Effector memory CD4-positive, alpha-beta T cell (primary cell): ENCODE data around the gene FBLIM1.
"Not testable (repeated sequence)": the region's sequence is repeated elsewhere in the genome, so short reads cannot be mapped to it uniquely, and the experiment has no call there.

Experiments
- DNase-seq, 3 donors: peaks; one replicate each; pipeline ENCODE4 v3.0.0-alpha.2; 2020
- H3K27ac ChIP-seq: 2 replicates; pipeline ENCODE4 v1.7.0; 2013; ENCODE audit warnings: mild to moderate bottlenecking, low read length, moderate library complexity; ENCODE audit not compliant: insufficient read depth, poor library complexity, severe bottlenecking
- H3K27me3 ChIP-seq: replicated peaks from 2 replicates; pipeline ENCODE4 v1.7.0; 2013; ENCODE audit warnings: mild to moderate bottlenecking, low read length; ENCODE audit not compliant: insufficient read depth, control insufficient read depth, poor library complexity, severe bottlenecking
- H3K36me3 ChIP-seq: 2 replicates; pipeline ENCODE4 v1.7.0; 2013; ENCODE audit warnings: mild to moderate bottlenecking, low read length, moderate library complexity; ENCODE audit not compliant: control insufficient read depth, insufficient read depth
- H3K4me1 ChIP-seq: 2 replicates; pipeline ENCODE4 v1.7.0; 2013; ENCODE audit warnings: low read length, mild to moderate bottlenecking; ENCODE audit not compliant: control insufficient read depth, insufficient read depth, poor library complexity, severe bottlenecking
- H3K4me3 ChIP-seq: 2 replicates; pipeline ENCODE4 v1.7.0; 2013; ENCODE audit warnings: low read length, low read depth, mild to moderate bottlenecking; ENCODE audit not compliant: insufficient read depth, poor library complexity, severe bottlenecking
- H3K9me3 ChIP-seq: 2 replicates; pipeline ENCODE4 v1.7.0; 2013; ENCODE audit warnings: mild to moderate bottlenecking, low read length, moderate library complexity; ENCODE audit not compliant: control insufficient read depth

FBLIM1 gene

DNA sequence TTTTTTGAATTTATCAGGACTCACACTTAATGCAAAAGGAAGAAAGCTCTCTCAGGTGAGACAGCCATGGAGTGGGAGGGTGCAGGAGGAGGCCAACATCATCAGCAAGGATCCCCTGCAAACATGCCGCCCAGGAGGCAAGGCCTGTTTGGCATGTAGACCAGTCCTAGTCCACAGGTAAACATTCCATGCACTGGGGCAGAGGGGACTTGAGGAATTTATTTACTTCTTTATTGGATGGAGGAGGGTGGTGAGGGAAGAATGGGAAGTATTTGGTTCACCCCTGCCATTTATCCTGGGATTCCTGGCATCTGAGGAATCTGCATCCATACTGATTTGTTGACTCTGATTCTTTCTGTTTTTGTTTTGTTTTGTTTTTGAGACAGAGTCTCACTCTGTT, 50.4 kb downstream of the FBLIM1 start:
- no peaks in the 10 kb centered on the region for H3K27me3 ChIP-seq
- H3K36me3 ChIP-seq = no peaks in the 10 kb centered on the region
- DNase-seq = no peak

DNA sequence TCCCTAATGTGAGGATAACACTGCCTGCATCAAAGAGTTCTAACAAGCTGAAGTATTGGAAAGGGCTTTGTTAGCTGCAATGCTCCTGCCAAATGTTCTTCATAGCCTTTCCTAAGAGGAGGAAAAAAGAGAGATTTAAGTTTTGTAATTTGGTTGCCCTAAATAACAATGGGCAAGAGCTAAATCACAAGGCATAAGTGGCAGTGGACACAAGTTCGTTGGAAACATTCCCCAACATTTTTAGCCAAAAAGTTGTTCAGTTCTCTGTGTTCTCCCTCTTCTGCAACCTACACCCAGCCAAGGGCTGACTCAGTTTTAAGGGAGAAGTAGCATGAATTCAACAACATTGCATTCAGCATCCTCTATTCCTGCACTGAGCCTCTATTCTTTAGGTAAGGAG, 51.5 kb downstream of the FBLIM1 start:
- Histone ChIP-seq H3K27ac (no peak overlapping the region), H3K36me3 (no peaks in the 10 kb centered on the region), H3K4me3 (no peak overlapping the region), H3K9me3 (no peaks in the 10 kb centered on the region), H3K4me1 (no peaks in the 10 kb centered on the region), H3K27me3 (no peaks in the 10 kb centered on the region)
- no peak for DNase-seq

More for the DNA sequence above, 50.4 kb downstream of the FBLIM1 start:
- H3K9me3 ChIP-seq = no peaks in the 10 kb centered on the region
- no peak overlapping the region for H3K4me3 ChIP-seq
- no peaks in the 10 kb centered on the region for H3K4me1 ChIP-seq
- H3K27ac ChIP-seq = no peak overlapping the region

DNA sequence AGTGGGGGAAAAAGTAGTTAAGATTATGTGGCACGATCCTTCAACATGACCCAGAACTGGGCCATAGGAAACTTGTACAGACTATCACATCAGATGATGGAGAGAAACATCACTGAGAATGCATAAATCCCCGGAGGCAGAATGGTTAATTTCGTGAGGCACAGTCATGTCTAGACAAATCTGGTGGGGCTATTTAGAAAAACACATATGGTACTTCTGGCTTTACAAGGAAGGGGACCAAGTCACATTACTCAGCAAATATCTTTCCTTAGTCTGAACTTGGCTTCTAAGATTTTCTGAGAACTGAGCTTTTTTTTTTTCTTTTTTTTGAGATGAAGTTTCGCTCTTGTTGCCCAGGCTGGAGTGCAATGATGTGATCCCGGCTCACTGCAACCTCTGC, 58.1 kb downstream of the FBLIM1 start:
- Histone ChIP-seq H3K27me3 (no peaks in the 10 kb centered on the region), H3K4me1 (no peaks in the 10 kb centered on the region), H3K36me3 (no peaks in the 10 kb centered on the region), H3K27ac (no peak overlapping the region), H3K9me3 (no peaks in the 10 kb centered on the region), H3K4me3 (no peak overlapping the region)
- DNase-seq = no peak

DNA sequence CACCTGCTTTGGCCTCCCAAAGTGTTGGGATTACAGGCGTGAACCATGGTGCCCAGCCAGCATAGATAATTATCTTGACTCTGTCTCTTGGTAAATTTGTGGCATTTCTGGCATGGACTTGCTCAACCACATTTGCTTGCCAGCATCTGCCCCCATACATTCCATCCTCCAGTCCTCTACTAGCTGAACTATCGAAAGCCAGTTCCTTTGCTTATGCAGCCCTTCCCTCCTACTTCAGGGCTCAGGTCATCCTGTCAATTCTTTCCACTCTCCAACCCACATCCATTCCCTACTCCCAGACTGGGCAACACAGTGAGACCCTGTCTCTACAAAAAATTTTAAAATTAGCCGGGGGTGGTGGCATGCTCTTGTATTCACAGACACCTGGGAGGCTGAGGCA, 61.9 kb downstream of the FBLIM1 start:
- Histone ChIP-seq H3K27ac (no peak overlapping the region), H3K27me3 (no peaks in the 10 kb centered on the region), H3K4me3 (no peak overlapping the region), H3K4me1 (no peaks in the 10 kb centered on the region), H3K9me3 (no peaks in the 10 kb centered on the region), H3K36me3 (no peaks in the 10 kb centered on the region)
- DNase-seq = no peak

DNA sequence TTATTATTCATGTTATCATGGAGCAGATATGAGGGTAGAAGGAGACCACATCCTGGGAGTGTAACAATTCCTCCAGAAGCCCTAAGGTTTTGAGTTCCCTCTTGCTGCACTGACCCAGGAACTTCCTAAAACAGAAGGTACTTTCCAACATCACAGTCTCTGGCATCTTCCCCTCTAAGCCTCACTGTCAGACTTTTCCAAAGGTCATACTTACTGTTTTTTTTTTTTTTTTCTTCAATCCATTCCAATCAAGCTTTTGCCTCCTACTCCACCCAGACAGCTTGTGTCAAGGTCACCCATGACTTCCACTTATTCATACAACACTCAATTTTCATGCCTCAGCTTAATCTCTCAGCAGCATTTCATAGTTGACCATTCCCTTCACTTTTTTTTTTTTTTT, 67.2 kb downstream of the FBLIM1 start:
- no peak overlapping the region for H3K27ac ChIP-seq
- no peak overlapping the region for H3K4me3 ChIP-seq
- no peaks in the 10 kb centered on the region for H3K27me3 ChIP-seq
- DNase-seq = no peak
- no peaks in the 10 kb centered on the region for H3K9me3 ChIP-seq
- H3K36me3 ChIP-seq = no peaks in the 10 kb centered on the region
- H3K4me1 ChIP-seq = no peaks in the 10 kb centered on the region

DNA sequence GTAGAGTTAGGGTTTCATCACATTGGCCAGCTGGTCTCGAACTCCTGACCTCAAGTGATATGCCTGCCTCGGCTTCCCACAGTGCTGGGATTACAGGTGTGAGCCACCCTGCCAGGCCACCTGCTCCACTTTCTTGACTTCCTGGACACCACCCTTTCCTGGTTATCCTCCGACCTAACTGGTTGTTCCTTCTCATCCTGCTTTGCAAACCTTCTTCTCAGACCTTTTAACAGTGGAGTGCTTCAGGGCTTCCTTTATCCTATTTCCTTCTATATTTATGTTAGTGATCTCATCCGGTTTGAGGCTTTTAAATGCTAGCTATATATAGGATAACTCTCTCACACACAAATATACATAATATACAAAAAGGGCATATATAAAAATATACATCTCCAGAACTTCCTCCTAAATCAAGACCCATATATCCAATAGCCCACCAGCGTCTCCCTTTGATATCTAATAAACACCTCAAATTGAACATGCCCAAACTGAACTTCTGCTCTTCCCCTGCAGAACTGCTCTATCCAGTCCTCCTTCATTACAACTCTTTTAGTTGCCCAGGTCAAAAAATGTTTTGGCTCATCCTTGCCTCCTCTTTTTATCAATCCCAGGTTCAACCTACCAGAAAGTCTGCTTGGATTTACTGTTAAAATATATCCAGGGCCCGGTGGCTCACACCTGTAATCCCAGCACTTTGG, 68.4 kb downstream of the FBLIM1 start:
- Histone ChIP-seq H3K27ac (no peak overlapping the region), H3K36me3 (no peaks in the 10 kb centered on the region), H3K9me3 (no peaks in the 10 kb centered on the region), H3K27me3 (no peaks in the 10 kb centered on the region), H3K4me1 (no peaks in the 10 kb centered on the region), H3K4me3 (no peak overlapping the region)
- DNase-seq = no peak

DNA sequence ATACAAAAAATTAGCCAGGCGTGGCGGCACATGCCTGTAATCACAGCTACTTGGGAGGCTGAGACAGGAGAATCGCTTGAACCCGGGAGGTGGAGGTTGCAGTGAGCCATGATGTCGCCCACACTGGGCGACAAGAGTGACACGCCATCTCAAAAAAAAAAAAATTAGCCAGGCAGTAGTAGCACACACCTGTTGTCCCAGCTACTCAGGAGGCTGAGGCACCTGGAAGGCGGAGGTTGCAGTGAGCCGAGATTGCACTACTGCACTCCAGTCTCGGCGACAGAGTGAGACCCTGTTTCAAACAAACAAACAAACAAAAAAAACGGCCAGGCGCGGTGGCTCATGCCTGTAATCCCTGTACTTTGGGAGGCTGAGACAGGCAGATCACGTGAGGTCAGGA, 69.0 kb downstream of the FBLIM1 start:
- H3K9me3 ChIP-seq, DNase-seq, H3K4me1 ChIP-seq, H3K27ac ChIP-seq, H3K36me3 ChIP-seq, H3K4me3 ChIP-seq, H3K27me3 ChIP-seq: not testable (repeated sequence)

DNA sequence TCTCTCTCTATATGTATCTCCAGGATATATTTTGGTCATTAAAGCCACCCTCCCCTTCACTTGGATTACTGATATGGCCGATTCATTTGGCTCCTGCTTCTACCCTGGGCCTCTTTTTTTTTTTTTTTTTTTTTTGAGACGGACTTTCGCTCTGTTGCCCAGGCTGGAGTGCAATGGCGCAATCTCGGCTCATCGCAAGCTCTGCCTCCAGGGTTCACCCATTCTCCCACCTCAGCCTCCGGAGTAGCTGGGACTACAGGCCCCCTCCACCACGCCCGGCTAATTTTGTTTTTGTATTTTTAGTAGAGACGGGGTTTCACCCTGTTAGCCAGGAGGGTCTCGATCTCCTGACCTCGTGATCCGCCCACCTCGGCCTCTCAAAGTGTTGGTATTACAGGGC, 70.3 kb downstream of the FBLIM1 start:
- not testable (repeated sequence) for H3K4me1 ChIP-seq, DNase-seq, H3K27ac ChIP-seq, H3K36me3 ChIP-seq, H3K4me3 ChIP-seq, H3K27me3 ChIP-seq, H3K9me3 ChIP-seq

DNA sequence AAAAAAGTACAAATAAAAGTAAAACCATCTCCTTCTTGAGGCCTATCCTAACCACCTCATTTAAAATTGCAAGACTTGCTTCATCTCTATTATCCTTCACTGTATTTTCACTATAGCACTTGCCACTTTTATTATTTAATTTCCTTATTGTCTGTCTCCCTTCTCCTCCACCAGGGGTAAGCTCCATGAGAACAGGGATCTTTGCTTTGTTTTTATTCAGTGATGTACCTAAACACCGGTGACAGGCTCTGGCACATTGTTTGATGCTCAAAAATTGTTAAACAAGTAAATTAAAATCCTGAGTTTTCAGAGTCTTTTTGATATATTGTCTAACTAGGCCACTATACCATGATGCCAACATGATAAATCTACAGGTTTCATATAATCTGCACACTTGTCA, 71.7 kb downstream of the FBLIM1 start:
- H3K9me3 ChIP-seq = no peaks in the 10 kb centered on the region
- no peaks in the 10 kb centered on the region for H3K36me3 ChIP-seq
- no peak overlapping the region for H3K27ac ChIP-seq
- DNase-seq = no peak
- H3K4me1 ChIP-seq = no peaks in the 10 kb centered on the region
- H3K27me3 ChIP-seq = no peaks in the 10 kb centered on the region
- H3K4me3 ChIP-seq = no peak overlapping the region

DNA sequence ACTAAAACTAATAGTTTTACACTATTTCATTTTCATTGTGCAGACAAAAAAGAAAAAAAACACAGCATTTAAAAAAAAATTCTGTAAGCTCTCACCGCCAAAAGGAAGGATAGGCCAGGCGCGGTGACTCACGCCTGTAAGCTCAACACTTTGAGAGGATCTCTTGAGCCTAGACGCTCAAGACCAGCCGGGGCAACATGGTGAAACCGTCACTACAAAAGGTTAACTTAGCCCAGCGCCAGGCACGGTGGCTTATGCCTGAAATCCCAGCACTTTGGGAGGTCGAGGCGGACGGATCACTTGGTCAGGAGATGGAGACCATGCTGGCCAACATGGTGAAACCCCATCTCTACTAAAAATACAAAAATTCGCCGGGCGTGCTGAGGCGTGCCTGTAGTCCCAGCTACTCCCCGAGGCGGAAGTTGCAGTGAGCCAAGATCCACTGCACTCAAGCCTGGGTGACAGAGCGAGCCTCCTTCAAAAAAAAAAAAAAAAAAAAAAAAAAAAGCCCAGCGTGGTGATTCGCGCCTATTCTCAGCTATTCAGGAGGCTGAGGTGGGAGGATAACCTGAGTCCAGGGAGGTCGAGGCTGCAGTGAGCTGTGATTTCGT, 74.6 kb downstream of the FBLIM1 start:
- no peaks in the 10 kb centered on the region for H3K36me3 ChIP-seq
- peak overlapping the region; percentile 99 for H3K27ac ChIP-seq
- DNase-seq = peak; percentile 39 to 57 (median 46)
- no peaks in the 10 kb centered on the region for H3K27me3 ChIP-seq
- H3K4me1 ChIP-seq = peaks cover 3% of the 10 kb centered on the region
- H3K9me3 ChIP-seq = no peaks in the 10 kb centered on the region
- peak overlapping the region; percentile 92 for H3K4me3 ChIP-seq
